GM19467 (cell line): Measurements from ENCODE around the gene FAM181A.

Source experiments
- ATAC-seq: cut with Tn5 transposase; IDR thresholded peaks from one replicate; pipeline ENCODE4 v1.9.1; 2021; ENCODE audit warnings: mild to moderate bottlenecking, moderate library complexity; ENCODE audit not compliant: unreplicated experiment

FAM181A gene

DNA sequence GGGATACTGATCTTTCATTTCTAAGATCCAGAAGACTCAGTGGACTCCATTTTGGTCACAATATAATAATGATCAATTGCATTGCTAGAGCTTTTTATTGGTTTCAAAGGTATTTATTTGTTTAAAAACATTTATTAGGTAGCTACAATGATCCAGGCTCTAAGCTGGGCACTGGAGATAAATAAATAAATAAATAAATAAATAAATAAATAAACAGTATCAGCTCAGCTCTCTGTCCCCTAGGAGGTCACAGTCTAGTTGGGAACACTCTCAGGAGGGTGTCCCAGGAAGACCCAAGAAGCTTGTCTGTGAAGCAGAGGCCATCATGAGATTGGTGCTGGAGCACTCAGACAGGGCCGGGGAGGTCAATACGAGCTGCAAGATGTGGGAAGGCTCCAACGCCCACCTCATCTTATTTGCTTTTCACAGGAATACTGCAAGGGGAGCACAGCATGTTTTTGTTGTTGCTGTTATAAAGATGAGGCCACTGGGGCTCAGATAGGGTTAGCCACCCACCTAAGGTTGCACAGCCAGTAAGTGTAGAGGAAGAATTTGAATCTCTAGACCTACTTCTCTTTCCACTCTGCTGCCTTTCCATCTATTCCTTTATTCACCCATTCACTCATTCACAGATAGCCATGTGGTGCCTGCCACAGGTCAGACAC, 33.8 kb downstream of the FAM181A start:
- no peak for ATAC-seq

GRCh38 chr14:93961620-93962019, 34.5 kb downstream of the FAM181A start:
- ATAC-seq, result no peak

DNA sequence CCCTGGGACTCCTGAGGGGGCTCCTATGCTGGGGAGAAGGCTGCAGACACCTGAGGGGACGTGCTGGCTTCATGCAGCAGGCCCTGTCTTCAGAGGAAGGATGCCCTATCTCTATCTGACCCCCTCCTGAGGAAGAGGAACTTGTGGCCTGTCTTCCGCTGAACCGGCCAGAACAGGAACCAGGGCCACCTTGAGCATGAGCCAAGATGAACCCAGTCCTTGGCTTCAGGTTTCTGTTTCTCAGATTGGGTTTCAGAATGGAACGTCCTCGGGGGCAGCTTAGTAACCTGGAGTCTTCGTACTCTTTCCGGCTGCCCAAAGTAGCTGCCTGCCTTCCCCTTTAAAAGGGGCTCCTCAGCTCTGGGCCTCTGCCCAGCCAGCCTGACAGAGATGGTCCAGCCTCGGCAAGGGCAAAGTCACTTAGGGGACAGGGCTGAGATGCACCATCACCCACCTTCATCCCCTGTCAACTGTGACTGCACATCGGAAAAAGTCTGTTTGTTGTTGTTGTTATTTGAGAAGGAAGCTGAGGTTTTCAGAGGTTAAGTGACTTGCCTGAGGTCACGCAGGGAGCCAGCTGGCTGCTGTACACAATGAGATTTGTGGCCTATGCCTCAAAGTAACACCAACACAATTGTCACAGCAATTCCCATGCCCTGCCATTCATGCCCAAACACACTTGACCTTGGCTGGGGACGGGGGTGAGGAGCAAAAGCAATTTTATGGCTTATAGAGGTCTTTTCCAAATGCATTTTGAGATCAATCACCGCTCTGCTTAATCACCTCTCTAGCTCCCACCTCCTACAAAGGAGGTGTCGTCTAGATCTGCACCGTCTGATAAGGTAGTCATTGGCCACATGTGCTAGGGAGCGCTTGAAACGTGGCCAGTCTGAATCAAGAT, 35.8 kb downstream of the FAM181A start:
- peak; percentile 52 for ATAC-seq

DNA sequence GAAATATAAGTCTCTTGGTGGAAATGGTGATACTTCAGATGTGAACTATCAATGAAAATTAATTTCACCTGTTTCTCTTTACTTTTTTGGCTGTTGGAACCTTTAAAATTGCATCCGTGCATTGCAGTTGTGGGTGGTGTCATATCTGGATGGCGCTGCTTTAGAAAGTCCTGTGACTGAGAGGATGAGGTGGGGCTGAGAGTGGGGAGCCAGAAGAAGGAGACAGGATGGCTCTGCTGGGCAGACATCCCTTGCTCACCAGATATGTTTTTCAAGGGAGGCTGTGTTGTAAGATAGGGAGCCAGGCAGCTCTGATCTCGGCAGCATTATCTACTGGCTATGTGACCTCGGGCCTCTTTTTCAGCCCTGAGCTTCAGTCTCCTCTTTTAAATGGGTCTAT, 36.5 kb downstream of the FAM181A start:
- no peak for ATAC-seq

DNA sequence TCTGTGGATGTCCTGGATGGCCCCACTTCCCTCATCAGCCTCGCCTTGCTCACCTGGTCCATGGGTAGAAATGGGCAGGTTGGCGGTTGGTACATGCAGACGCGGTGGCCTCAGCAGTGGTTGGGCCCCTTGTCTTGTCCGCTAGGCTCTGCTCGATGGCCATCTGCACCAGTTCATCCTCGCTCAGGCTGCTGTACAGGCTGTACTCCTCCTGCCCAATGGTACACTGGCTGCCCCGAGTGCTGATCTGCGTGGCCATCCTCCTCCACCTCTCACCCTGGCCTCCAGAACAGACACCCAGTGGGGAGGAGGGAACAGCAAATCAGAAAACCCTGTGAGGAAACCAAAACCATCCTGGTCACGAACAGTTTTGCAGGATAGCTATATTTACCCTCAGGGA, 37.1 kb downstream of the FAM181A start:
- no peak for ATAC-seq

GRCh38 chr14:93964820-93965286, 37.7 kb downstream of the FAM181A start:
- no peak for ATAC-seq

DNA sequence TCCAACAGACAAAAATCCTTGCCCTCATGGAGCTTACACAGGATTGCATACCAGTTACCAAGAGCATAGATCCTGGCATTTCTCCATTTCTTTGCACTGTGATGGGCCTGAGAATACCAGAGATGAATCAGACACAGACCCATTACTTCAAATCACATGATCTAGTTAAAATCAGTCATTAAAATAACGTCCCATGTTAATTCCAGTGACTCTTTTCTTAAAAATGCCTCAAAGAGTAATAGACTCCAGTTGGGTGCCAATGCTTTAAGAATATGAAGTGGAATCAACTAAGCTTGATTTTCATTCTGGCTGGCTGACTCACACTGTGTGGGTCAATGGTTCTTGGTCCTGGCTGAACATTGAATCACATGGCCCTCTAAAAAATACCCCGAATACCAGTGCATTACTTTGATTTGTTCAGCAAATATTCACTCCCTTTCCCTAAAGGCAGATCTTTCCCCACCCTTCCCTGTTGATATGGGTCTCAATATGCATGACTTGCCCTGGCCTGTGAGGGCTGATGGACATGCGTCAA, 38.2 kb downstream of the FAM181A start:
- ATAC-seq, result no peak

- ATAC-seq, result no peak
These were observed 38.9 kb downstream of the FAM181A start for GRCh38 chr14:93965946-93966474.

GRCh38 chr14:93967637-93968250, 40.6 kb downstream of the FAM181A start:
- ATAC-seq, result no peak

DNA sequence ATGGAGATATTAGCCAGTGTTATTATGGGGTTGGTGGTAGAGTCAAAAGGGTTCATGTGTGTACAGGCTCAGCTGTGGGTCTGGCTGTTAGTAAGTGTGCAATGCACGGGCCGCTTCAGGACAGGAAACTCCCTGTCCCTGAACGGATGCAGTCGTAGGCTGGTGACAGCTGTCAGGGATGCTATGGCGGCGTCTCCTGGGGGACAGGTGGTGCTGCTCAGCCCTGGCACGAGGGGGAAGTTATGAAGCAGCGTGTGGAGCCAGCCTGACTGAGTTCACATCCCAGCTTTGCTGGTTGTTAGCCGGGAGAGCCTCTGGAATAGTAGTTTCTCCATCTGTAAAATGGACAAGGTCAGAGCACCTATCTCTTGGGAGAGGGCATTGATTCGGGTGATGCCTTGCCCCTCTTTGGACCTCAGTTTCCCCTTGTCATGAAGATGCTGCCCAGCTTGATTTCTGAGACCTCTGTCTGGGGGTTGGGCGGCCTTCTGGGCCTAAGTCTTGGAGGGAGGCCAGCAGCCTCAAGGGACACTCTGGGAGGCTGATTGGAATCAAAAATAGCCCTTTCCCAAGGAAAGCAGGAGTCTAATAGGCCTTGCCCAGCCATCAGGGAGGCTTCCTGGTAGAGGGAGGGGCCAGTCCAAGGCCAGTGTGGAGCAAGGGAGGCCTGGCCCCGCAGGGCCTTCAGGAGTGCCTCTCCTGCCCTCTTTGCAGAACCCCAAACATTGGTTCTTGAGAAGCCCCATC, 42.1 kb downstream of the FAM181A start:
- ATAC-seq, result no peak

- ATAC-seq, result no peak
These were observed 43.4 kb downstream of the FAM181A start for GRCh38 chr14:93970585-93970964.

DNA sequence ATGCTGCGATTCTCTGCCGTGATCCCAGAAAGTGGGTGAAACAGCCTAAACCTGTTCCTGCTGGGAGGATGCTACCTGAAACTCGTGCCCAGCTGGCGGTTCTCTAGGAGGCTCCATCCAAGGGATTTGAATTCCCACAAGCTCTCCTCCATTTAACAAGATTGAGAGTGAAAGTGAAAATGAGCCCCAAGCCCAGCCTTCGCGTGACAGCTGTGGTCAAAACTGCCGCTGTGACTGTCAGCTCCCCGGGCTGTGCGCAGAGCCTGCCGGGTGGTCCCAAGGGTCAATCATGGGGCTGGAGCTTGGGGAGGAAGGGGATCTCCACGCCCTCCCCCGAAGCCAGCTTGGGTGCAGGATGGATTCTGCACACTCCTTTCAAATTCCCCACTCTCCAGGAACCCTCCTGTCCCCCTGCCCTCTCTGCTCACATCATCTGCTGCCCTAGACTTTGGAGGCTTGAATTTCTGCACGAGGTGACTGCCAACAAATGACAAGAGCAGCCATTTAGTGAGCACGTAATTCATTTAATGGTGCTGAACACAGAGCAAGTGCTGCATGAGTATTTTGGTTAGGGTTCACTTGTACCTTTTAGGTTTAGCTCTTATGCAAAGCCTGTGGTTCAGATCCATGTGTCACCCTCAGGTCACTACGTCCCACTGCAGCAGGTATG, 44.0 kb downstream of the FAM181A start:
- peak; percentile 37 for ATAC-seq

DNA sequence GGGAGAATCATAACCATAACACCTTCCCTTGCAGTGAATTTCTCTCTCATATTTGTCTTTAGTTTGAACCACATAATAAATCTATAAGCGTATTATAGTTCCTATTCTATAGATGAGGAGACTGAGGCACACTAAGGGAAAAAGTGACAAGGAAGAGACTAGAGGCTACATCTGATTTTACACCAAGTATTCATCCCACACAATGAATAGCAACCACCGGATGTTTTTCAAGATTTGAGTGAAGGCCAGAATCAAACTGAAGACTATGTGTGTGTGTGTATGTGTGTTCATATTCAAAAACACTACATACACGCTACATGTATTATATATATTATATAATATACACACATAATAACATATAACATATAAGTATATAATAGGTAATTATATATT, 44.5 kb downstream of the FAM181A start:
- no peak for ATAC-seq

DNA sequence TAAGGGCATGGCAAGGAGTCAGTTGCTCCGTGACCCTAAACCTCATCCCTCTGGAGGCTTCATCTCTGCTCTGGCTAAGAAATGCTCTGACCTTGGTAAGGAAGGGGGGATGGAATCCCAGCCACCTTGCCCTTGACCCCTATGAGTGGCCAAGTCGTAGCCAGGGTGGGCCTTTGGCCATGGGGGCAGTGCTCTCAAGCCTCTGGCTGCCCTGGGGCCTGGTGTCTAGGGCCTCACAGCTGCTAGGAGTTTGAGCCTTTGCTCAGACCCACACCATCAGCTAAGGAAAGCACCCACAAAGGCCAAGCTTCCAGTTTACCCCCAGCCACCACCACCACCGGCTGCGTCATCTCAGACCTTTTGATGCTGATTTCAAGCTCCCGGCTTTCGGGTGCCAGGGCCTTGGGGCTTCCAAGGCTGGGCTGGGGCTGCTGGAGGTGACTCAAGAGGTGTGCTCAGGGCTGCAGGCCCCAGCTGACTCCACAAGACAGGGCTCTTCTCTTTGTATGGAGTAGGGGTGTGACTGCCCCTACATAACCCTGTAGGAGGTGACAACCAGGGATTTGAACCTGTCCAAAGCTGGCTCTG, 45.6 kb downstream of the FAM181A start:
- no peak for ATAC-seq

- no peak for ATAC-seq
These were observed 46.5 kb downstream of the FAM181A start for GRCh38 chr14:93973607-93974006.

DNA sequence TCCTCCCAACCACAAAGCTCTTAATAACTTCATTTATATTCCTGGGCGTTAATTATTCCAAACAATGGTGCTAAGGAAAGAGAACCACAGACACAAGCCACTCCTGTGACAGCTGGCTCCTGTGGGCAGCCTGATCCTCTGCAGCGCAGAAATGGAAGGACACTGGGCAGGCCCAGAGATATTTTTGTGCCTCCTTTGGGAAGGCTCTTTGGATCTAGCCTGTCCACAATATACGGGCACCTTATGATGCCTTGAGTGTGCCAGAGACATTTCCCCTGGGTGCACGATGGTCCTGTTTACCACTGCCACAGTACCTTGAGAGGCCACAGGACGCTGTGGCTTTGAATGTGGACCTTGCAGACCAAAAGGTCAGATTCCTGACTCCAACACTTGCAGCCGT, 47.2 kb downstream of the FAM181A start:
- no peak for ATAC-seq

DNA sequence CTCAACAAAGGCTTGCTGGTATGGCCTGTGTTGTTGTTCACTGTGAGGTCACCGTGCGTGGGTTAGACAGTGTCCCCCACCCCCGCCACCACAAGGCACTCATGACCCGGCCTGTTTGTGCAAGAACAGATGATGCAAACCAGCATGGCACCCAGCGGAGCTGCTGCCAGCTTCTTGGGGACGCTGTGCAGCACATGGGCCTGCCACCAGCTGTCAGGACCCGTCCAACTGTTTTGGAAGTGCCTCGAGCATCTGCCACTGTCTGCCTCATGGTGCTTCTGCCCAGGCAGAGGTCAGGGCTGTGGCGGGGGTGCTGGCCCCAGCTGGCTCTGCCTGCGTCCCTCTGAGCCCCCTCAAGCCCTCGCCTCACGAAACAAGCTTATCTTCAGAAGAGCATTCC, 47.7 kb downstream of the FAM181A start:
- ATAC-seq, result no peak

GRCh38 chr14:93975791-93976476, 48.8 kb downstream of the FAM181A start:
- ATAC-seq, result peak; percentile 56

GRCh38 chr14:93976477-93977057, 49.4 kb downstream of the FAM181A start, which contains the start of gene ASB2:
TSS of gene ASB2 (minus strand) at chr14:93976570. CDS start at chr14:93964539, 12,031 bp downstream.
- peak; percentile 8 for ATAC-seq
